ENCODE data around the gene IRF8. TPM values are rescaled to one million over a fixed set of nuclear protein-coding genes. Genes with fewer than 3 reads are reported as not detected.

Gene IRF8
- total RNA-seq, 1 donor from 2014 or later = 0.59 TPM

DNA sequence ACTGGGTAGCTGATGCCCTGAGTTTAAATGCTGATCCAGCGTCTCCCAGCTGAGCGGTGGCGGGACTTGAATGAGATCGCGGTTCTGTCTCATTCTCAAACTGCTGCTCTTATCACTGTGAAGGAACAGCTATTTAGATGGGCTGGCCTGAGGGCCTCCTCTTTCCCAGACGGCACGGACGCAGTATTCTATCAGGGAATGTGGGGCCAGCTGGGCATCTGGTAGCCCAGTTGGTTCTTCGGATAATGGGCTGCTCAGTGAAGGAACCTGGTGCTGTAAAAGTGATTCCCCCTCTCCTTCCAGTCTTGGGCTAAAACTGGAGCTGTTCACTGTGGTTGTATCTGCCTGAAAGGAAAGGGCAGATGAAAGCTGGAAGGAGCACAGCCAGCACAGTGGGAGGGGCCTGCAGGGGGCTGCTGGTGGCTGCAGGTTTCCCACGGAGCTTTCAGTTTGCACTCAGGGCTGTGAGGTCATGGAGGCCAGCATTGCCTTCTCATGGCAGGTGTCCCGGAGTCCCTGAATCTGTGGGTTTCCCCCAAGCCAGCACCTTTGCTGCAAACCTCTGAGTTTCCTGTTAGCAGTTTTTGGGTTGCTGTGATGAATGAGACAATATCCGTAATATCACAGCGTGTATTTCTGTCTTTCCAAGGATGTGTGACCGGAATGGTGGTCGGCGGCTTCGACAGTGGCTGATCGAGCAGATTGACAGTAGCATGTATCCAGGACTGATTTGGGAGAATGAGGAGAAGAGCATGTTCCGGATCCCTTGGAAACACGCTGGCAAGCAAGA, 3.6 kb downstream of the IRF8 start:
- H2AFZ ChIP-seq (ENCODE audit: low read depth, low read length) = no peak overlapping the region
- no peak overlapping the region for H3K4me2 ChIP-seq (ENCODE audit: low read length)
- Mint-ChIP-seq H3K27ac (ENCODE audit: unreplicated experiment) (no peak overlapping the region), H3K9me3 (ENCODE audit: unreplicated experiment) (peaks cover 11% of the 10 kb centered on the region), H3K27me3 (ENCODE audit: low read depth, unreplicated experiment) (peaks cover 65% of the 10 kb centered on the region), H3K4me3 (ENCODE audit: unreplicated experiment) (no peak overlapping the region), H3K36me3 (ENCODE audit: low read depth, unreplicated experiment) (peaks cover 3% of the 10 kb centered on the region), H3K4me1 (ENCODE audit: low read depth, unreplicated experiment) (peaks cover 4% of the 10 kb centered on the region)
- no peaks in the 10 kb centered on the region for H3K79me2 ChIP-seq (ENCODE audit: insufficient read depth, low read length)
- peaks cover 10% of the 10 kb centered on the region for H3K4me1 ChIP-seq (ENCODE audit: insufficient read depth, low read length)
- H3K36me3 ChIP-seq (ENCODE audit: insufficient read depth, low read length) = no peaks in the 10 kb centered on the region
- H3K27me3 ChIP-seq (ENCODE audit: insufficient read depth, low read length) = peaks cover 52% of the 10 kb centered on the region
- FAIRE-seq = no peak
- DNase-seq (ENCODE audit: low read depth) = no peak
- no peak for TF ChIP-seq EZH2 (IDR thresholded peaks at IDR 0.05; ENCODE audit: insufficient read depth, low read length)
- TF ChIP-seq, protein P1, sequence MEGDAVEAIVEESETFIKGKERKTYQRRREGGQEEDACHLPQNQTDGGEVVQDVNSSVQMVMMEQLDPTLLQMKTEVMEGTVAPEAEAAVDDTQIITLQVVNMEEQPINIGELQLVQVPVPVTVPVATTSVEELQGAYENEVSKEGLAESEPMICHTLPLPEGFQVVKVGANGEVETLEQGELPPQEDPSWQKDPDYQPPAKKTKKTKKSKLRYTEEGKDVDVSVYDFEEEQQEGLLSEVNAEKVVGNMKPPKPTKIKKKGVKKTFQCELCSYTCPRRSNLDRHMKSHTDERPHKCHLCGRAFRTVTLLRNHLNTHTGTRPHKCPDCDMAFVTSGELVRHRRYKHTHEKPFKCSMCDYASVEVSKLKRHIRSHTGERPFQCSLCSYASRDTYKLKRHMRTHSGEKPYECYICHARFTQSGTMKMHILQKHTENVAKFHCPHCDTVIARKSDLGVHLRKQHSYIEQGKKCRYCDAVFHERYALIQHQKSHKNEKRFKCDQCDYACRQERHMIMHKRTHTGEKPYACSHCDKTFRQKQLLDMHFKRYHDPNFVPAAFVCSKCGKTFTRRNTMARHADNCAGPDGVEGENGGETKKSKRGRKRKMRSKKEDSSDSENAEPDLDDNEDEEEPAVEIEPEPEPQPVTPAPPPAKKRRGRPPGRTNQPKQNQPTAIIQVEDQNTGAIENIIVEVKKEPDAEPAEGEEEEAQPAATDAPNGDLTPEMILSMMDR (IDR thresholded peaks at IDR 0.05; ENCODE audit: insufficient read depth, low read depth, low read length) = no peak
- no peaks in the 10 kb centered on the region for H3K9me3 ChIP-seq (ENCODE audit: insufficient read depth, low read depth, low read length)
- no peak overlapping the region for H3K27ac ChIP-seq (ENCODE audit: low read depth, low read length)
- H3K9ac ChIP-seq (ENCODE audit: low read length) = no peak overlapping the region
- no peak overlapping the region for H3K4me3 ChIP-seq (ENCODE audit: insufficient read depth, low read depth, low read length)
- H4K20me1 ChIP-seq (ENCODE audit: insufficient read depth, low read length) = no peaks in the 10 kb centered on the region

DNA sequence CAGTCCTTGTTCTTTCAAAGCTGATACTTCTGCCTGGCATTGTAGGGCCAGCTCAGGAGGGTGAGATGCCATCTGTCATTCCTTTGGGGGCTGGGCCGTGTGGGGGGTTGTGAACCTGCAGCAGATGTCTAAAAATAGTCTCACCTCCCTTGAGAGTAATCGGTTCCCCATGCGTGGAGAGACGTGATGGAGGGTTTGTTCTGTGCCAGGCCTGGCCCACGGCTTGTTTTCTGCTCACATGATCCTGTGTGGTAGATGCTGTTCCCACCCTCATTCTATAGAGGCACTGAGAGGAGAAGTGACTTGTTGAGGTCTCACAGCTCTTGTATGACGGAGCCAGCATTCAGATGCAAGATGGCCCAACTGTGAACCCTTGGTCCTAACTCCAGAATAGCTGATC, 4.6 kb downstream of the IRF8 start:
- no peaks in the 10 kb centered on the region for H4K20me1 ChIP-seq (ENCODE audit: insufficient read depth, low read length)
- H3K27ac ChIP-seq (ENCODE audit: low read depth, low read length) = no peak overlapping the region
- FAIRE-seq (no peak), DNase-seq (ENCODE audit: low read depth) (no peak)
- H3K79me2 ChIP-seq (ENCODE audit: insufficient read depth, low read length) = no peaks in the 10 kb centered on the region
- H3K4me1 ChIP-seq (ENCODE audit: insufficient read depth, low read length) = peaks cover 6% of the 10 kb centered on the region
- TF ChIP-seq EZH2 (IDR thresholded peaks at IDR 0.05; ENCODE audit: insufficient read depth, low read length) = no peak
- TF ChIP-seq, protein P1 (IDR thresholded peaks at IDR 0.05; ENCODE audit: insufficient read depth, low read depth, low read length) = no peak
- peaks cover 42% of the 10 kb centered on the region for H3K27me3 ChIP-seq (ENCODE audit: insufficient read depth, low read length)
- no peak overlapping the region for H3K4me2 ChIP-seq (ENCODE audit: low read length)
- H3K9me3 ChIP-seq (ENCODE audit: insufficient read depth, low read depth, low read length) = no peaks in the 10 kb centered on the region
- no peaks in the 10 kb centered on the region for H3K36me3 ChIP-seq (ENCODE audit: insufficient read depth, low read length)
- Mint-ChIP-seq H3K27ac (ENCODE audit: unreplicated experiment) (no peak overlapping the region), H3K4me3 (ENCODE audit: unreplicated experiment) (no peak overlapping the region), H3K9me3 (ENCODE audit: unreplicated experiment) (peaks cover 11% of the 10 kb centered on the region), H3K4me1 (ENCODE audit: low read depth, unreplicated experiment) (peaks cover 4% of the 10 kb centered on the region), H3K36me3 (ENCODE audit: low read depth, unreplicated experiment) (peaks cover 3% of the 10 kb centered on the region), H3K27me3 (ENCODE audit: low read depth, unreplicated experiment) (peaks cover 58% of the 10 kb centered on the region)
- no peak overlapping the region for H3K4me3 ChIP-seq (ENCODE audit: insufficient read depth, low read depth, low read length)
- no peak overlapping the region for H3K9ac ChIP-seq (ENCODE audit: low read length)
- no peak overlapping the region for H2AFZ ChIP-seq (ENCODE audit: low read depth, low read length)

Data from astrocyte (in vitro differentiated cells and primary cell).